Stomach (tissue), 4 donors: ENCODE measurements around the gene MYDGF.

Source experiments
- CTCF ChIP-seq, 7 experiments: fragments of 450-650 bp in 4 of 7; fragments of 200-600 bp in 3 of 7; sonication (generic) in 3 of 7; IDR thresholded peaks; one replicate each; pipeline ENCODE4 v1.5.1; 2016 to 2019; ENCODE audit warnings: antibody characterized with exemption in 7 of 7, control low read depth in 2 of 7, mild to moderate bottlenecking in 1 of 7
- EP300 ChIP-seq: sonication (generic); formaldehyde crosslinking; IDR thresholded peaks from one replicate; pipeline ENCODE4 v1.6.1; 2017; ENCODE audit warnings: antibody characterized with exemption

GRCh38 chr19:4649392-4650047 is 20.6 kb downstream of the MYDGF start:
- TF ChIP-seq EP300, result no peak
- TF ChIP-seq CTCF (IDR thresholded peaks at IDR 0.05), result no peak
